Activated T-cell treated with anti-CD3 and anti-CD28 coated beads for 48 hours (primary cell): Measurements from ENCODE around the gene PICALM.
"Not testable (repeated sequence)": the region's sequence is repeated elsewhere in the genome, so short reads cannot be mapped to it uniquely, and the experiment has no call there.

Experiments used
- DNase-seq: peaks from one replicate; pipeline ENCODE4 v3.0.0-alpha.2; 2020; ENCODE audit warnings: low read depth

PICALM gene

DNA sequence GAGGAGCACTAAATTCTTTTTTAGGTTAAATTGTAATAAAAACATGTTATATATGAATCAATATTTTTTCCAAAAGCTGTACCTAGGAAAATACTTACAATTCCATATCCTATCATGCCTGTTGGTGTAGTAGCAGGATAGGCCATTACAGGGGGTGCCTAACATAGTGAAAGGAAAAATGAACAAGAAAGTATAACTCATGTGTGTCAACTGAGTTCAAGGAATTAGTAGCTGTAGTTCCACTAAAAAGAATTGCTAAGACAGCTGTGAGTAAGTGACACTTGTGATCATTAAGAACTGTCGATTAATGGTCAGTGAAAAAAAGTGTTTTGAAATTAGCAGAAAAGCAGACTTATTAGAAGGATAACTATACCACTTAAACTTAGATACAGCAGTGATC lies 92.4 kb downstream of the PICALM start:
- DNase-seq, result no peak

DNA sequence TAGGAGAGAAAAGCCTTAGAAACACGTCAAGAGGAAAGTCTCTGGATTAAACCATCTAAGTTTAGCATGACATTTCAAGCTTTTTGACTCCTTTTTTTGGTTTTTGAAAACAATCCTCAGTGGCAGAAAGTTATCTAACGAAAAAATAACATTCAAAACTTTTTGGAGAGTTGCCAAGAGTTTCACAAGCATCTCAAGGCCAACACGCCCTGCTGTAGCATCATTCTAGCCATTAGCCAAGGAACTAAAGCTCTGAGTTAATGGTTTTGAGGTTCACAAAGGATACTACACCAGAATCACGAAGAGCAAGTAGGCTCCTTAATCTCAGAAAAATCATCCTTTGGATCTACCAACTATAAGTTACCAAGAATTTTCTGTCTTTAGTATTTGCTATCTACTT lies 94.8 kb downstream of the PICALM start:
- no peak for DNase-seq

DNA sequence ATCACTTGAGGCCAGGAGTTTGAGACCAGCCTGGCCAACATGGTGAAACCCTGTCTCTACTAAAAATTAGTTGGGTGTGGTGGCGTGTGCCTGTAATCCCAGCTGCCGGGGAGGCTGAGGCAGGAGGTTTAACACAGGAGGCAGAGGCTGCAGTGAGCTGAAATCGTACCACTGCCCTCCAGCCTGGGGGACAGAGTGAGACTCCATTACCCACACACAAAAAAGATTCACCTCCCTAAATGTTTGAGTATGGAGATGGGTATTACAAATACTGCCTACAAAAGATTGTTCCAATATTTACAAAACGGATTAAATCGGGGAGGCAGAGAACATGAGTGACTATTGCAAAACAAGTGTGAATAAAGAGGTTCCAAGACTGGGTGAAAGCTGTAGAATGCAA lies 98.3 kb downstream of the PICALM start:
- no peak for DNase-seq

DNA sequence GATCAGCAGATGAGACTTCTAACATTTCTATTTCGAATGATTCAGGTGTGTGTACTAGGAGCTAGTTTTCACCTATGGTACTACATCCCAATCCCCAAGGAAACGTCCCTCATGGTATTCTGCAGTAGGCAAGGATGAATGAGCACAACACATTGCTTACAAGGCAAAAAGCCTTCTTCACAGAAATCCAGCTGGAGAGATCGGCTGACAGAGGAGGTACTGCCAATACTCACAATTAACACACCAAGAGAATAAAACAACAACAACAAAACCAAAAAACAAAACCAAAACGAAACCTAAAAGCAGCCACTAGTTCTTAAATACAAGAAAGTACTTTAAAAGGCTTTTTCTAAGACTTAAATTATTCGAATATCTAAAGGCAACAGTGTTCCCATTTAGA lies 101.4 kb downstream of the PICALM start:
- no peak for DNase-seq

DNA sequence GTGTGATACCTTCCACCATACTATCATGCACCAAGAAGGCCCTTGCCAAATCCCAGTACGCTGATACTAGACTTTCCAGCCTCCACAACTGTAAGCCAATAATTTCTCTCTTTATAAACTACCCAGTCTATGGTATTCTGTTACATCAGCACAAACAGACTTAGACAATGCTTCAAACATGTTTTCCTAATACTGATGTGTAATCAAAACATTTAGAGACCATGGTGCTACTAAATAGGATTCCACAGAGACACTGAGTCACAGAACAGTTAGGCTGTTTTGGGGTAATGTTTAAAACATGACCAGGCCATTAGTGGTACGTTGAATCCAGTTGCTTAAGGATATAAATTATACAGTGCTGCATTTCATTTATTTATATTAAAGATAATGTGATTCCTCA lies 103.7 kb downstream of the PICALM start:
- DNase-seq, result no peak

DNA sequence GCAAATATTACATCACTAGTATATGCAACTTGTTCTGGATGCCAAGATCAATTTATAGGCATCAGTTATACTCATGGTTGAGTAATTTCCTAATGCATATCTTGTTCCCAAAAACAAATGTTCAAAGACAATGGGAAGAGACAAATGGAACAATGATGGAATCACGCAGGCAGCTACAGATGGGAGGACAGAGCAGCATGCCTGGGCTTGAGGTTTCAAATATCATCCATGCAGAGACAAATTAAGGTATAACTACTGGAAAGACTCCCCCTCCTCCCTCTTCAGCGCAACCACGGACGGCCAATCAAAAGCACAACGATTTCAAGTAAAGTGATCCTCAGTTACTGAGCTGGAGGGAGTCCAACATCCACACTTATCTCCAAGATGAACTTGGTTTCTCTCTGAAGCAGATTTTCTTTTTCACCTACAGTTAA lies 106.9 kb downstream of the PICALM start:
- DNase-seq, result no peak

DNA sequence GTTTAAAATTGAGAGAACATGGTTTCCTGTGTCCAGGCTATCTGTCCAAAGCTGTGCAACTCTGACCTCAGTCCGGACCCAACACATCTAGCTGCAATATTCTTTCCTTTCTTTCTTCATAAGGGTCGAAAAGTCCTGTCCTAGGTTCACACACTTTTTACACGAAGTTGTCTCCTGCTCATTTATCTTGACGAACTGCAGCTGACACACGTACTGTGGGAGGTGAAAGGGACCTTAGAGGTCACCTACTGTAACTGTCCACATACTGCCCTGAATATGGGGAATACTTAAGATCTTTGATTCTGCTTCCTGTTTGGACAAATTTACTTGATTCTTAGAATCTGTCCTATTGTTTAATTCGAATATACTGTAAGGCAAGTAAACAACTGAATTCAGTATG lies 107.8 kb downstream of the PICALM start:
- DNase-seq, result no peak

DNA sequence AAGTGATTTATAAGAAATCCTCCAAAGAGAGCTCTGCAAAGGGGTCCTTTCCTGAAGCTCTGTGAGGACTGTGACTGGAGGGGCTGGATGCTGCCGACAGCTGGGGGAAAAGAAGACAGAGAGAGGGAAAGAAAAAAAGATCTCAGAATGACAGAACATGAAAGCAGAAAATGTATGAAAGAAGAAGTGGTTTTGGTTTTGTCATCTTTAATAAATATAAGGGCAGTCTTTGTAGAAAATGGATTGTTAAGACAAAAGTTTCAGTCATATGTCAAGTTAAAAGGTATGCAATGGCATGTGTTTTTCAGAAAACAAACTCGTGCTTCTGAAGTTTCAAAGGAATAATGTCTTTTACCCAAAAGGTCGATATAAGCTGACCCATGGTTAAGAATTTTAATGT lies 108.2 kb downstream of the PICALM start:
- no peak for DNase-seq

DNA sequence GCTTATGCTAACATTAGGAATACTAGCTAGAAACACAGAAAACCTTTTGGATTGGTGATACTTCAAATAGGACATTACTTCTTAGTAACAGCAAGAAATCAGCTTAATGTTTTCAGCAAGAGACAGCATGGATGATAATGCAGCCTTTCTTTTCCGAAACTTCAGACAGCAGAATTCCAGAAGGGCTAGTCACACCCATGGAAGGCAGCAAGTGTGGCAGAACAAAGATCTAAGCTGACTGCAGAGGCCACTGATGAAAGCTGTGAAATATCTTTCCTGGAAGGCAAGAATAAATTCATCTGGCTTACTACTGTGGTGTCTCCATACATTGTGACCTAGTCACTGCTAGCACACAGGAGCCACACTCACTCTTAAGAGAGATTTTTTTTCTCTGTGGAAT lies 113.4 kb downstream of the PICALM start:
- DNase-seq, result no peak

DNA sequence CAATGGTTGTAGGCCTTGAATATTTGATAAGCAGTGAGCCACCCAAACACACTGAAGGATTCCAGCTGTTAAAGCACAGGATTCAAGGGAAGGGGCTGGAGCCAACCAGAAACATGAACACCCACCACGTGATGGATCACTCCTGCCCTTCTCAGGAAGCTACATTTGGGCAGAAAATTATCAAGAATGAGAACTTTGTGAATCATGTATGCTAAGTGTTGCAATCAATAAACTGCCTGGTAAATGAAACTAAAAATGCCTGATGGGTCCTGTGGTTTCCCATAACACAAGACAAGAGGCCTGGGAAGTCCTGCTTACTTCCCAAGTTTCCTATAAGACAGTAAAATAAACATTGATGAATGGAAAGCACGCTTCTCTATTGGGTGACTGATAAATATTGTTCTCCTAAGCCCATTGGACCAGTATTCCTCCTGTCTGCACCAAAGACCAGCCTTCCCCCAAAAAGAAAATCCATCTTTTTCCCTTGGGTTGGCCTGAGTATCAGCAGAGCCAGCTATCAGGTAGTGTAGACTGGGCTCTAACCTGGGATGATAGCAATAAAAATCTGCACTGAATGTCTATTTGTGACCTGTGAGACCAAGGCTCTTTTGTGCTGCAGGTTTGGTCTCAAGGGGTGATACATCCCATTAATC lies 115.3 kb downstream of the PICALM start:
- no peak for DNase-seq

DNA sequence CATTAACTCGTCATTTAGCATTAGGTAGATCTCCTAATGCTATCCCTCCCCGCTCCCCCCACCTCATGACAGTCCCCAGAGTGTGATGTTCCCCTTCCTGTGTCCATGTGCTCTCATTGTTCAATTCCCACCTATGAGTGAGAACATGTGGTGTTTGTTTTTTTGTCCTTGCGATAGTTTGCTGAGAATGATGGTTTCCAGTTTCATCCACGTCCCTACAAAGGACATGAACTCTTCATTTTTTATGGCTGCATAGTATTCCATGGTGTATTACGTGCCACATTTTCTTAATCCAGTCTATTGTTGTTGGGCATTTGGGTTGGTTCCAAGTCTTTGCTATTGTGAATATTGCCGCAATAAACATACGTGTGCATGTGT lies 116.8 kb downstream of the PICALM start:
- DNase-seq, result not testable (repeated sequence)

DNA sequence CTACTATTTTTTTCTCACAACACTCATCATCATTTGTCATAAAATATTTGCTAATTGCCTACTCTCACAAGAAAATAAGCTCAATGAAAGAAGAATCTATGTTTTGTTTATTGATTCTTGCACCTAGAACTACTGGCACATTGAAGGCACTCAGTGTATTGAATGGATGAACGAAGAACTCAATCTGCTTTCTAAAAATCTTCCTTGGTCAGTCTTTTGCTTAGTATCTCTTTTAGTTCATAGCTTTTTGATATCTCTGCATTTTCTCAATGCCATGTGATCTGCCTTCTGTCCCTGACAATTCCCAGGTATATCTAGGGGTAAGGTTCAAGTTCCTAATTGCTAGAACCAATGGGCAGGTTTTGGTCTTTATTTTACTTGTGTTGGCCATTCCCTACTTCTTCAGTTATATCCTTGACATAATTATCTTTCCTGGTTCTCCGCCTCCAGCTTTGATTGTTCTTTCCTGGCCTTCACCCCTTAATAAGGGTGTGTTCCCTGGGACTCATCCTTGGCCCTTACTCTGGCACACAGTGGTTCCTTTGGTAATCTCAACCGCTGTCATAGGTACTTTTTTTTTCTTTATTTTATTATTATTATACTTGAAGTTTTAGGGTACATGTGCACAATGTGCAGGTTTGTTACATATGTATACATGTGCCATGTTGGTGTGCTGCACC lies 117.3 kb downstream of the PICALM start:
- no peak for DNase-seq

DNA sequence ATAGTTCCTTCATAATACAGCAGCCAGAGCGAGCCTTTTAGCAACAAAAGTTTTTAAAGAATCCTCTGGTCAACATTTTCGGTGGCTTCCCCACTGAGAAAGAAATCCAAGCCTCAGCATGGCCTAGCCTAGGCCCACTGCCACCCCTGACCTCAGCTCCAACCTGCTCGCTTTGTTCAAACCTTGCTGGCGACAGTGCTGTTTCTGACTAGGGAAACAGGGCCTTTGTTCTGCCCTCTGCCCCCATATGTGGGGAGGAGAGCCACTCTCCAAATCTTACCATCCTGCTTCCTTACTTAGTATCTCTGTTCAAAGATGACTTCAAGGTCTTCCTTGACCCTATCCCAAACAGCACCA lies 117.9 kb downstream of the PICALM start:
- DNase-seq, result no peak

DNA sequence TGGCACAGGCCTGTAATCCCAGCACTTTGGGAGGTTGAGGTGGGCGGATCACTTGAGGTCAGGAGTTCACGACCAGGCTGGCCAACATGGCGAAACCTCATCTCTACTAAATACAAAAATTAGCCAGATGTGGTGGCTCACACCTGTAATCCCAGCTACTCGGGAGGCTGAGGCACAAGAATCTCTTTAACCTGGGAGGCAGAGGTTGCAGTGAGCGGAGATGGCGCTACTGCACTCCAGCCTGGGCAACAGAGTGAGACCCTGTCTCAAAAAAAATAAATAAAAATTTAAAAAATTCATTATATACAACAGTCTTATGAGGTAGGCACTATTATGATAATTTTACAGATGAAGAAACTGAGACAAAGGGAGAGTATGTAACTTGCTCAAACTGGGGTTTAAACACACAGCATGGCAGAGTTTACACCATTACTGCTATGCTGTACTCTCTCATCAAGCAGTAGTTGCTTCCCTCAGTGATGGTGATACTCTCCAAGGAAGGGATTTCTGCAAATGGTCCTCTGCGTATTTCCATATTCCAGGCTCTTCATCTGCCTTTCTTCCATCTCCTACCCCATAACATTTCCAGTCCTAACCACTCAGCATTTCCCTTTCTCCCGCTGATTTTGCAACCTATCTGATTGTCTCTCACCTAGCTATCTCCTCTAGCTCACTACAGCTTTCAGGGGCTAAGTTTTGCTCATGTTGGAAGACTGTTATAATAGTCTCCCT lies 118.4 kb downstream of the PICALM start:
- no peak for DNase-seq

DNA sequence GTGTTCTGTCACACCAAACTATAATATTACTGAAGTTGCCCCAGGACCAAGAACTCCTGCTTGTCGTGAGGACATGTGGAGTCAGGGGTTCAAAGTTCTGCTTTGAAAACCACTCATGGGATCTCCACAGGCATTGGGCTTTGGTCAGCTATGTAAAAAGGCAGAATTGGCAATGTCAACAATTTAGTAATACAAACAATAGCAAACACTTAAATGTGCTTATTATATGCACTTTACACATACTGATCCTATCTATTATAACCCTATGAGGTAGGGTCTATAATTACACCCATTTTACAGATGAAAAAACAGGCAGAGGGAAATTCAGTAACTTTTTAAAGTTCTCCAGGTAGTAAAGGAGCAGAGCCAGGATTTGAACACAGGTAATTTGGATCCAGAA lies 119.1 kb downstream of the PICALM start:
- no peak for DNase-seq

DNA sequence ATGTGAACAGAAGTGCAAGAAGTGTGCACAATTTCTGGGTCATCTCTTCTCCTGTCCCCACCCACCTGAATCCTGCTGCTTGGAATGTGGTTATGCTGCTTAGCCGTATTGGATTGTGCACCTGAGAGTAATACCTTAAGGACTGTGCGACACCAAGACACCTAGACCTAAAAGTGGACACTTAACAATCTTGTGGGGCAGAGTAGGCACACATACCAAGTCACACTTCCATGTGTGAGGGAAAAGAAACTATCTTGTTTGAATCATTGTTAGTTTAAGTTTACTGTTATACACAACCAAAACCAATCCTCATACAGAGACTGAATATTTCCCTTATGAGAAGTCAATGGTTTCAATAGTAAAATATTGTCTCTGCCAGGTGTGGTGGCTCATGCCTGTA lies 120.0 kb downstream of the PICALM start:
- no peak for DNase-seq

DNA sequence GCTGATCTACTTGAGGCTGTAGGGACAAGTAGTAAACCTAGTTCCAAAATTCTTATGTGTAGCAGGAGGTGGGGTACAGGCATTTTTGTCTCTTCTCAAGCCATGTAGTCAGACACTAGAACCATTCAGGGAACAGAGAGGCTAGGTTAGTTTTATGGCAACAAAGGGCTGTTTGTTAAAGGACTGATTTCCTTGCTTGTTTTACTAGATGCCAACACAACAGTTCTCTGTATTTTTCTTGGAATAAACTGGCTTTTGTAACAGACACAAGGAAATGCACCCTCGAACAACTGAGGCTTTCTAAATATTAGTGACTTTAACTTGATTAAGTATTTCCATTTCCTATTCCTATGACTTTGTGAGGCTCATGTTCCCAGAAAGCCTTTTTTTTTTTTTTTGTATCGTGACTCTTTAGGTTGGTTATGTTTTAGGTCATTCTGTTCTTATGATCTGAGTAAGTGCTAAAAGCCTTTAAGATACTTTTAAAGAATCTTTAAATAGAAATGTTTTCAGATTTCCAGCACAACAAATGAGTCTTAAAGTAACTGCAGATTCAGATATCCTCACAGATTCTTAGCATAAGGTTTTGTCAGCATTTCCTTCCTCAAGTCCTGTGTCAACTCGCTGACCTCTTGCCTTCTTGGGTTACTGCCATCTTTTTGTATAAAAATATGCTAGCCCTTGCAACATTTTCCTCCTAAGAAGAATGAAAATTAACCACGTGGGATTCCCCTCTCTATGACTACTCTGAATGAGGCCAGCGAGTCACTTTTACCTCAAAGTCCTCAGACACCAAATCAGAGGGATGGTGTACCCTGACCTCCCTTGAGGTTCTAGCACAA lies 121.2 kb downstream of the PICALM start:
- no peak for DNase-seq

DNA sequence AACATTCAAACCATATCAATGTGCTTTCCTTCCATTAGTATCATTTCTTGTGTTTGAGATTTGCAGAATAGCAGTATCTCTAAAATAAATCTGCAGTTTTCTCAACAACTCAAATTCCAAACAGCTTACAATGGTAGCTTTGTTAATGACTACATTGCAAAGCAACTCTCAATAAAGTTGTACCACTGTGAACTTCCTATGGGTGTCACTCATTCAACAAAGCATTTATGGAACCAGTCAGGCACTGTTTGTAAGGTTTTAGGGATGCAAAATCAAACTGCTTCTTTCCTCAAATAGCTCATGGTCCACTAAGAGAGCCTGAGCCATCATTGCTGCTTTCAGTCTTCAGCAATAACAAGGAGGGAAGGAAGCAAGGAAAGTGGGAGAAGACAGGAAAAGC lies 122.7 kb downstream of the PICALM start:
- no peak for DNase-seq

DNA sequence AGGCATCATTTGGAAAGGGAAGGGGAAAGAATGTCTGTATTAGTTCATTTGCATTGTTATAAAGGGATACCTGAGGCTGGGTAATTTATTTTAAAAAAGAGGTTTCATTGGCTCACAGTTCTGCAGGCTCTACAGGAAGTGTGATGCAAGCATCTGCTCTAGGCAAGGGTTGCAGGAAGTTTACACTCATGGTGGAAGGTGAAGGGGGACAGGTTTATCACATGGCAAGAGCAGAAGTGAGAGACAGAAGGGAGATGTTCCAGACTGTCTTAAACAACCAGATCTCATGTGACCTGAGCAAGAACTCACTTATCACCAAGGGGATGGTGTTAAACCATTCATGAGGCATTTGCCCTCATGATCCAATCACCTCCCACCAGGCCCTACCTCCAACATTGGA lies 123.1 kb downstream of the PICALM start:
- no peak for DNase-seq

DNA sequence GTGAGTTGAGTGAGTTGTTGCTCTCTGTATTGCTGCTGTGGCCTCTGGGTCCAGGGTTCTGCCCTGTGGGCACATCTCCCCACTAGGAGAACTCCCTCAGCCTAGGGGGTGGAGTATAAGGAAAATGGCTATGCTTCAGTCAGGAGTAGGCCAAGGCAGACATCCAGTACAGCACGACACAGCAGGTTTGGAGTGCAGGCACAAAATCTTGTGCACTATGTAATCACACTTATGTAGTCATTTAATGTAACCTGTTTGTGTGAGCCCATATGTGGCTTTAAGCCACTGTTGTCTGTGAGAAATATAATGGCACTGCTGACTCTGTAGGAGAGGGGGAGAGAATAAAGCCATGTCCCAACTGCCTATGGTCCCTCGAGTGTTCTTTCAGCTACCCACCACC lies 123.6 kb downstream of the PICALM start:
- DNase-seq, result no peak

DNA sequence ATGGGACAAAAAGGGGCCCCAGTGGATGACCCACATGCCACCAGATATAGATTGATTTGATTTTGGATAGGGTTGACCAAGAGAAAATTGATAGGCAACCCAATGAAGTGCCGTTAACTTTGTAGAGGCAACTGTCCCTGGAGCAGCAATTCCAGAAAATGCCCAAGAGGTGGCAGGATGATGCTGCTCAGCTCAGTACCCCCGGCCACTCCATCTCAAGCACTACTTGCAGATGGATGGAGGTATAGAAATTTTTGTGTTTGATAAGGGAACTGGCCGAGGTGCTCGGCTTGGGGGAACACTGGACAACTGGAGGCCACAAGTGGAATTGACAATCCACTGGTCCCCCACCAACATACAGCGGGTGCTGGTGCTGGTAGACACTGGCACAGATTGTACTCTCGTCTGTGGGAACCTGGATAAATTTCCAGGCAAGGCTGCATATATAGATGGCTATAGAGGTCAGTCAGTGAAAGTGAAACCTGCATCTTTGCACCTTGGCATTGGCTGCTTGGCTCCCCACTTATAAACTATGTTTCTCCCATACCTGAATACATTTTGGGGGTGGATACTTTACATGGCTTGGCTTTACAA lies 127.4 kb downstream of the PICALM start:
- peak; percentile 35 for DNase-seq
